DMS 273 (cell line): Measurements from ENCODE around the gene WNT3.

Source experiments
- DNase-seq: peaks from one replicate; lab custom pipeline; 2025; ENCODE audit not compliant: unreplicated experiment; lab: John Stamatoyannopoulos, UW

WNT3 gene

DNA sequence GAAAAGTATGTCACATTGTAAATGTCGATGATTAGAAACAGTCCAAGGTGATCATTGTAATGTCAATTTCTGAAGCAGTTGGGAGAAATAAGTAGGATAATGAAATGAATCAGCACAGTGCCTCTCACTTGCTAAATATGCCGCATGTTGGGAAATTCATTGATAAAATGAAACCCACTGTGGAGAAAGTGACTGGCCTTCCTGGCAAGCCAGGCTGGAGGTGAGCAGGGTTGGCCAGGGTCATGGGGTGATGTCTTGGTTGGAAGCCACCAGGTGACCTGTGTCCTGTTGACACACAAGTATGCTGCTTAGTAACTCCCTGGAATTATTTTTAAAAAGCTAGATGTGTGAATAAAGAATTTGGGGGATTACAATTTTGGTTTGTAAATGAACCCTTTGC is 18.0 kb upstream of the WNT3 start:
- DNase-seq = no peak

- DNase-seq = no peak
Measured at GRCh38 chr17:46834846-46835245, 16.4 kb upstream of the WNT3 start.

GRCh38 chr17:46833840-46834208 is 15.3 kb upstream of the WNT3 start:
- no peak for DNase-seq

- DNase-seq = no peak
Measured at GRCh38 chr17:46832945-46833839, 14.7 kb upstream of the WNT3 start.

- no peak for DNase-seq
Measured at GRCh38 chr17:46832331-46832821, 13.9 kb upstream of the WNT3 start.

- DNase-seq = no peak
Measured at GRCh38 chr17:46831573-46832330, 13.3 kb upstream of the WNT3 start.

DNA sequence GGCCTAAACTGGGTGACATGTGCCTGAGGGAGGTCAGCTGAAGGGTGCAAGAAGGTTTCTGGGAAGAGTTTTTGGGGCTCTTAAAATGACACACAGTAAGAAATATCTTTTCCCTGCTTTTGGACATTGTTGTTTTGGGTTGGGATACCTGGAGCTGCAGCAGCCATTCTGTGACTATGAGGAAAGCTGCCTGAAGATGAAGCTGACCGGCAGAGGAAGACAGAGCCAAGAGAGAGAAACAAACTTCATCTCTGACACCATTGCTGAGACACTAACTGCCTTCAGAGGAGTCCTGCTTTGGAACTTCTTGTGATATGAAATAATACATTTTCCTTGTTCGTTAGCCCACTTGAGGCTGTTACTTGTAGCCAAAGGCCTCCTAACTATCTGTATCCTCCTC is 8.8 kb upstream of the WNT3 start:
- DNase-seq = no peak

GRCh38 chr17:46826116-46826515 is 7.6 kb upstream of the WNT3 start:
- peak; percentile 26 for DNase-seq

- DNase-seq = no peak
Measured at GRCh38 chr17:46823657-46824056, 5.2 kb upstream of the WNT3 start.

DNA sequence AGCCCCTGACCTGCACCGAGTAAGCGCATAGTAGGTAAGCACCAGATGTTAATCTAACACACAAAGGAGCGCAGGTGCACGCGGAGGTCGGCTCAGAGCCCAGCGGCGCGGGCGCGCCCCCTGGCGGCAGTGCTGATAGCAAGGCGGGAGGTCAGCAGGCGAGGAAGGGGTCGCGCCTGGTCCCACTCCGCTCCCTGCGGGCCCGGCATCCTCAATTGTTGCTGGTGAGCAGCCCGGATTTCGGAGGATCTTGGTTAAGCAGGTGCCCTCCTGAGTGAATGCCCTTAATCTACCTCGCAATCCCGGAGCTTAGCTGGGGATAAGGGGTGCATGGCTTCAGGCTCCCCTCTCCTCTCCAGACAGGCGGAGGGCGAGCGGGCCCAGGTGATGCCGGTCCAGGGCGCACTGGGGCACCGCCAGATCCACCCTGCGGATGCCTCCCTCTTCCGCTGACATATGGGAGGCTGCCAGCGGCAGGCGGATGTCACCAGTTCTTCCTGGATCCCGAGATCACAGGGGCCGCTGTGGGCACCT is 4.0 kb upstream of the WNT3 start:
- DNase-seq = peak; percentile 69

GRCh38 chr17:46821482-46822387 is 3.2 kb upstream of the WNT3 start:
- DNase-seq = no peak

DNA sequence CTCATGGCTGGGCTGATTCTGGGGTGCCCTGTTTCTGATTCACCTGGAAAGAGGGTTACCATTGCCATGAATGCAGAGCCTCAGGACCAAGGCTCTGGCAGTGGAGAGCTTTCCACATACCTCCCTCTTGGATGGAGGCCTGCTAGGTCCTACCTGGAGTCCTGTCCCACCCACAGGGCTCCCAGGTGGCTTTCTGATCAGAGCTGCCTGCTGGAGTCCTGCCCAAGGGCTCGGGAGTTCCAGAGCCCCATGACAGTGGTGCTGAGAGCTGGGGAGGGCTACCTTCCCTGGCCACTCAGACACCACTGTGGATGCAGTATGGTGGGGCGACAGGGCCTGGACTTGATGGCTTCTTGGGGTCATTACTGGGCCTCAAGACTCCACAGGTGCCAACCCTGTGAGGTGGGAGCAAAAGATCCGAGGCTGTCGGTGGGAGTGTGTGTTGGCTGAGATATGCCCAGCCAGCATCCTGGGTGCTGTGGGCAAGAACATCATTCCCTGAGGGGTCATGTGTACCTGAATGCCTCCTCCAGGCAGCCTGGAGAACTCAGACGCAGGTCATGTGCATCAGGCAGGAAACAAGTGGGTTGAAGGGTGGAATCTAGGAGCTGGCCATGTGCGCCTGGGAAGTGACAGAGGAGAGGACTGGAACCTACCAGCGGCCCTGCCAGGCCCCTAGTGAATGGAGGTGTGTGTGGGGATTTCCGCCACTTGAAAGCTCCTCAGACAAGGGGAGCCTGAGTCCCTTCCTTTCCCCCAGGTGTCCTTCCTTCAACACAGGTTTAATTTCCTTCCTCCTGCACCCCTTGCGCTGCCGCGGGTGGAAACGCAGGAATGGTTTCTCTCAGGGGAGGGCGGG is 2.3 kb upstream of the WNT3 start:
- DNase-seq = no peak

GRCh38 chr17:46819906-46820351 is 1.4 kb upstream of the WNT3 start:
- no peak for DNase-seq

DNA sequence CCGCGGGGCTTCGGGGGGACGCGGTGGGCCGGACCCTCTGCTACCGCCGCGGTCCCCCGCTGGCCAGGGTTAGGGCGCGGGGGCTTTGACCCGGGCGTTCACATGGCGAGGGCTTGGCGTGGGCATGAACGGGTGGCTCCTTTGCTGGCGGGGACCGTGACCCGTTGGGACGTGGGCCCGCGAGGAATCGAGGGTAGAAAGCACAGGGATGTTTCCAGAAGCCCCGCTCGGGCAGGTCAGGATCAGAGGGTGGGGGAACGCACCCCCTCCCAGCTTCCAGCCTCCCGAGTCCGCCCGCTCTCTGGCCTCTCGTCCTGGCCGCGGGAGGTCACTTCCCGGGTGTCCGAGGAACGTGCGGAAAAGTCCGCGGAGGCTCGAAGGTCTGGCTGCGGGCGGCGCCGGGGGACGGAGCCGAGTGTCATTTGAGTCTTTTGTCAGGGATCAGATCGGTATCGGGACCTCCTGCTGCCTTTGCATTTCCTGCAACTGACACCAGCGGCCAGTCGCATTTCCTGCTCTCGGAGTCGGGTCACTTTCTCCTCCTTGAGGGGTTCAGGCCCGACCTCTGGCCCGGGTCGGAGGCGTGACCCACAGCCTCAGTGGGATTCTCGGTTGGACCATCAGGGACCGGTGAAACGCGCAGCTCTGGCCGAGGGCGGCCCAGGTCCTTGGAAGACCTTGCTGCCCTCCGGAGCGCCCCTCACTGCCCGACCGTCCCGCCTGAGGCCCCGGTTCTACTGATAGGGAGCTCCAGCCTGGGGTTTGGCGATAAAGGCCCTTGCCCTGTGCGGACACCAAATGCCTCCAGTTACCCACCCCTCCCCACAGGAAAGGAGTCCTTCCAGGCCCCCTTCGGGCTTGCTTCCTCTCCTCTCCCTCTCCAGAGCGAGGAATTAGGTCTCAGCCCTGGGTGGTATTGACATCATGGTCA is 702 bp upstream of the WNT3 start:
- DNase-seq = no peak

GRCh38 chr17:46817901-46818209 is 637 bp downstream of the WNT3 start:
- no peak for DNase-seq

DNA sequence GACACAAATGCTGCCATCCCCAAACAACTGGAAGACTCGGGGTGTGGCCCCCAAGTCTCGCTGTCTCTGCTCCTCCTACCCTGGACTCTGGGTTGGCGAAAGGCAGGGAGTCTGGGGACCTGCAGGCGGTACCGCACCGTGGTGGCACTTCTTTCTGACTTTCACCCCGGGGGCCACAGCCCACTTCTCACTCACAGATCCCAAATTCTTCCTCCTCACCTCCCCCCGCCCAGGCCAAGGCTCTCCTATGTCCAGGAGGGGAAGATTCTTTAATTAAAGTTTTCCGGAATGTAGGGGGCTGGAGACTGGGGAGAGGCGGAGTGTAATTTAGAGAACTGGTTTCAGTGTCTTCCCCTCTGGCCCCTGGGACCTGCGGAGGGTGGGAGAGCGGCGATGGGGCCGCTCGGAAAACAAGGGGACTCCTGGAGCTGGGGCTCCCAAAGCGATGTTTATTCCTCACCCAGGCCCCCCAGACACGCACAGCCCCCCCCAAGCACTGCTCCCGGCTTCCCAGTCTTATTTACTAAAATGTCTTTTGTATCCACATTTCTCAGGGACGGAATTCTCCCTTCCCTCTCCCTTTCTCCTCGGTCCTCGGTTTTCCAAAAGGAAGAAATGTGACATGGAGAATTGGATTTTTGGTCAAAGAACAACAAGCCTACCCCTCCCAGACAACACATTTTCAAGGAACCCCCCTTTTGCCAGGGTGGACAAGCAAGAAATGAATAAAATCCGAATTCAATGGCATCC is 1.2 kb downstream of the WNT3 start:
- DNase-seq = no peak

GRCh38 chr17:46815474-46816353 is 2.8 kb downstream of the WNT3 start:
- DNase-seq = no peak
